GM19463 (cell line): ENCODE results near the gene TENM4.
A peak's percentile ranks its signal among the peaks of the same experiment; 100 is the strongest.

Experiments used
- ATAC-seq: cut with Tn5 transposase; IDR thresholded peaks from one replicate; pipeline ENCODE4 v1.9.1; 2021; ENCODE audit warnings: mild to moderate bottlenecking, moderate library complexity; ENCODE audit not compliant: unreplicated experiment

TENM4 gene

DNA sequence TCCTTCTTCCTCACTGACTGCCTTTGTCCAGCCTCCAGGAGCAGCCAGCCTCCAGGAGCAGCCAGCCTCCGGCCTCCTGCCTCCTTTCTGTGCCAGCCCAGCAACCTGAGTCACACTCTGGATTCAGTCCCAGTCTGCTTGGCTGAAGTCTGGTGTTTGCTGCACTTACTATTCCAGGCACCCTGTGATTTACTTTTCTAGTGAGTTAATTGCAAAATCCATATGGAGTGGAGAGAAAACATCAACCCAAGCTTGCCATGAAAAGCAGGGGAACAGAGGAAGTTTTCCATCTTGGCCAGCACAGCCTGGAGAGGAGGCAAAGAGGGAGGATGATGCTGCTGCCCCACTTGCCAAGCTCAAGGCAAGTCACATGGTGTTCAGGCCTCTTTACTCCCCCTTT, 400.5 kb downstream of the TENM4 start:
- no peak for ATAC-seq

DNA sequence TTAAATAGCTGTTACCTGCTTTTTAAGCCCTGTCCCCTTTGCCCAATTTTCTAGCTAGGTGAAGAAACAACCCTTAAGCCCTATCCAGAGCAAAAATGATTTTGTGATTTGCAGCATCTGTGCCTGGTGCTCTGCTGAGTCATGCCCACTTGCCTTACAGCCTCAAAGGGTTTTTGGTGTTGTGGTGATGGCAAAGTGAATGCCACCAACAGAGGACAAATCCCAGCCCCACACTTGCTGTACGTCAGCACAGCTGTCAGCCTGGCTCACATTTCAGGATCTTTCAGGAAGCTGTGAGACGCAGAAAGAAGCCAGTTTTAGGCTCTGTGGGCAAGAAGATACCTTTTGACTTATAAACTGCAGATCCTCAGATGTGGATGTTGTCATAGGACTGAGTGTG, 401.7 kb downstream of the TENM4 start:
- no peak for ATAC-seq

DNA sequence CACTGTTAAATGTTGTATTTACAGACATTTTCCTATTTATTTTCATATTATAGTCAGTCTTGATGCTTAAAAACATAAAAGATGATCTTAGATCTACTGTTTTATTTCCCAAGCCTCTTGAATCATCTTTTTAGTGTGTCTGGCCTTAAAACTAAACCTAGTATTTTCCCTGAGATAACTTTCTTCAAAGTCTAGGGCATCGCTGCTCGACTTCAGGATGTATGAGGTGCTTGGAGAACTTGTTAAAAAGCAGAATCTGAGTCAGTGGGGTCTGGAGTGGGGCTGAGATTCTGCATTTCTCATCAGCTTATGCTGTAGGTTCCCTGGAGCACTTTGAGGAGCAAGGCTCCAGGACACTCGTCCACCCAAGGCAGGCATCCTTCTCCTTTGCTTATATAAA, 404.9 kb downstream of the TENM4 start:
- ATAC-seq = no peak

GRCh38 chr11:79033833-79034232, 407.0 kb downstream of the TENM4 start:
- ATAC-seq = no peak

DNA sequence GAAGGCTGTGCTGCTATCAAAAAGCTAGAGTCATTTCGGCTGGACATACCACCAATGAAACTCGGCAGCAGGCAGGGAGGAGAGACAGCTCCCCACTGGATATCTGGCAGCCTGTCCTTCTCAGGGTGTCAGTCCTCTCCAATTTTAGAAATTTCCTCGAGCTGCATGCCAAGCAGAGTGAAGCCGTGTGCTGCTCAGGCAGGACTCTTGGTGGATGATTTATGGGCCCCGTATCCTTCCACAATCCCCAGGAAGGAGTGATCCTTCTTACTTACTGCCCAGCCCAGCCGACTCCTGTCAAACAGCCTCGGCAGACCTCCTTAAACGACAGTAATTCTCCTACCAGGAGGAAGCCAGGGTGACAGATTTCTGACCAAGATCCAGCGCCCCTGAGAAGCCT, 410.4 kb downstream of the TENM4 start:
- ATAC-seq = no peak

DNA sequence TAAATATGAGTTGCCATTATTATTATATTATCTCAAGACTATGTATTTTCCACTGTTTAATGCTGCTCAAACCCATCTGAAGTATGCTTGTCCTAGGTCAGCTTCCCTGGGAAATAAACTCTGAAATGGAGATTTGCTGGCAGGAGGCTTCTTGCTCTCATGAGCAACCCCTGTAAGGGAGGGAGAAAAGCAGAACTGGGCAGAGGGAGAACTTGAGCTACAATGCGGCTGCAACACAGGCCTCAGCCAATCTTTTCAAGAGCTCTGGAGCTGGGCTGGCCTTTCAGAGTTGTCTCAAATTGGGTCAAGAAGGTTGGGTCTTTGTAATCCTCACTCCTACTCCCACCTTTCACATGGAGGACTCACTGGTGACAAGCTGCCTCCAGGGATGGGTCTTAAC, 412.6 kb downstream of the TENM4 start:
- no peak for ATAC-seq

- ATAC-seq = peak; percentile 80
Measured at GRCh38 chr11:79026803-79027445, 413.9 kb downstream of the TENM4 start.

GRCh38 chr11:79025622-79026021, 415.2 kb downstream of the TENM4 start:
- ATAC-seq = no peak

DNA sequence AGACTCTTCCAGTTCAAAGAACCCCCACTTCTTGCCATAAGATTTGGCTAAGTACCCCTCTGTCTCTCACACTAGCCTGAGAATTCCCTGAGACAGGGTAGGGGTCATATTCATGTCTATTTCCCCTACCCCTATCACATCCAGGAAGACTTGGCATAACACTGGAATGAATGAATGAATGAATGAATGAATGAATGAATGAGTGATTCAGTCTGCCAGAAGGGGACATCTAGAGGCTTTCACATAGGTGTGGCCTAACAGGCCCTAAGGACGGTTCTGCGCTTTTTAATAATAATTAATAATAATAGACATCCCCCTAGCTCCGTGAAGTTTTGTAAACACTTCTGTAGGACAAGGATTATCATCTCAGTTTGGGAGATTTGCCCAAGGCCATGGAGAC, 415.7 kb downstream of the TENM4 start:
- no peak for ATAC-seq

- no peak for ATAC-seq
Measured at GRCh38 chr11:79022265-79022664, 418.6 kb downstream of the TENM4 start.

GRCh38 chr11:79021601-79022000, 419.2 kb downstream of the TENM4 start:
- no peak for ATAC-seq

DNA sequence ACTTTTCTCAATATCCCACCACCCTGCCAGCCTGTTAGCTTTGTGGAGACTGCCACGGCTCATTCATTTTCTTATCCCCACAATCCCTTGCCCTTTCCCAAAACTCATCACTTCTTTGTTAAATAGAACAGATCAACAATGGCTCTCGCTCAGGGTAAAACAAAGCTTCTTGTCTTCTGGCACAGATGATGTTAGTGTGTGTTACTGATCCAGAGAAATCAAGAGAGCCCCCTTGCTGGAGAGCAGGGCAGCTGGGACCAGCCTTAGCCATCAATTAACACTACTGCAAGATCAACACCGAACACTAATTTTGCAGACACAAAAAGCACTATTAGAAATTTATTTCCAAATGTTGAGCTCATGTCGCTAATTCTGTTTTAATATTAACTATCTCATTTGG, 420.9 kb downstream of the TENM4 start:
- no peak for ATAC-seq

- ATAC-seq = no peak
Measured at GRCh38 chr11:79019277-79019676, 421.6 kb downstream of the TENM4 start.

DNA sequence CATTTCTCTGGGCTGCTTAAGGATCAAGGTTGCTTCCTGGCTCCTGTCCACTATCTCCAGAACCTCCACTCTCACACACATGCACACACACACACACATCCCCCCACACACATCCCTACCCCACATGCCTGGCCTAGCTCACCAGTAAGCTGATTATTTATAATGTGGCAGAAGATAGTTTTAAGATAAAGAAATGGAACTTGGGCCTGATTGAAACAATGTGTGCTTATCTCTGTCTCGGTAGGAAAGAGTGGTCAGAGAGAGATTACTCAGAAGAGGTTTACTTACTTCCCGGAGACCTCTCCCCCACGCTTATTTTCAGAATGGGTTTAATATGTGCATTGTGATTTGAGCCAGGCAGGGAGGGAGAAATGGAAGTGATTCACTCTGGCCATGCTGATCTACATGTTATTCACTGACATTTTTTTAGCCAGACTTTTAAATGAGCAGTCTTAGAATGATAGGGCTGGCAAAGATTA, 422.4 kb downstream of the TENM4 start:
- ATAC-seq = no peak

DNA sequence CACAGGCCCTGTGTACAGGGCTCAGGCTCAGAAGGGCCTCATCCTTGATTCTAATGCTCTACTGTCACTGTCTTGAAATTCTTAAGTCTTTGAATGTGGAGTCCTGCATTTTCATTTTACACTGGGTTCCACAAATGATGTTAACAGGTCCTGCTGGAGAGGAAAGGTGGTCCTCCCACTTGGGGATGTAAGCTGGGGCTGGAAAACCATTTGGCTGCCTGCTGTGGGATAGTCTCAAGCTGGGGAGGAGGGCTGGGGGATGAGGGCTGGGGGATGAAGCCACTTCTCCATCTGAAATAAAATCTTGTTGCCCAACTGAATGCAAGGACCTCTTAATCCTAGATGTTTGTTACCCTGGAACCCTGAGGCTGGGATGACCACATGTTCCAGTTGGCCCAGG, 423.0 kb downstream of the TENM4 start:
- no peak for ATAC-seq

DNA sequence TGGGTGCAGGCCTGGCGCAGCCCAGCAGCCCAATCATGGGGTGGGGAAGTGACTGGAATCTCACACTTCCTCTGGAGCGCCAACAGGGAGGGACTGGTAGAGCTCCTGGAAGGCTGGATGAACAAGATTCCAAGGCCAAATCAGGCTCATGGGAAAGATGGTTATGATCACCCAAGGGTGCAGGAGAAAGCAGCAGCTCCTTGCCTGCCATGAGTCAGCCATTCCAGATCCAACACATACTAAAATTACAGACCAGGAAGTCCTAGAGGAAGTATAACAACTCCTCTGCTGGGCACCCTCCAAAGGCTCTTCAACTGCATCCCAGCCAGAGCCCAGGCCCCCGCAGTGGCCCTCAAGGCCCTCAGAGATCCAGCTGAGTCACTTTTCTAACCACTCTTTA, 427.3 kb downstream of the TENM4 start:
- no peak for ATAC-seq

- no peak for ATAC-seq
Measured at GRCh38 chr11:79011357-79011756, 429.5 kb downstream of the TENM4 start.

DNA sequence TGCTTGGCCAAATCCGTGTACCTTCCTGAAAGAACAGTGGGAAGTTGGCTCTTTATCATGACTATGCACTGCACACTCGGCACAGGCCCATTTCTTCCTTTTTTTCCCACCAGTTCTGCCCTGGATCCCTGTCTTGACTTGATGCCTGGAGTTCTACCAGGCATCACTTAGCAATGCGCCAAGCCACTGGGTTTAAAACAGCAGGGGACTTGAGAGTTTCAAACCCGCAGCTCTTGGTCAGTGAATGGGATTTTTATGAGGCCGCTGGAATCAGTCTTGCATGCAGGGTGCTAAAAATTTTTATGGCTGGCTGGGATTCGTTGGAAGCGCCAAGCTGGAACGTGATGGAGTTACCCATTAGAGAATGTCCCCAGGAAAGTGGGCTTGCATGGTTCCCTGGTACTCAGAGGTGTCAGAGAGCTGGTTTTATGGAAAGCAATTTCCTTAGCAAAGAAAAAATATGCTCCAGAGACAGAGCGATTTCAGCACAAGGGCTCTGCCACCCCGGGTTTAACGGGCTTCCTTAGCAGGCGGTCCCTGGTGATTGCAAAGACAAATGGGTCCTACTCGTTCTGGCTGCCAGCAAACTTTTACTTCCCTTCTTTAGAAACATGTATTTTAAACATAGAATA, 432.9 kb downstream of the TENM4 start:
- ATAC-seq = no peak

GRCh38 chr11:79006854-79007253, 434.0 kb downstream of the TENM4 start:
- no peak for ATAC-seq

DNA sequence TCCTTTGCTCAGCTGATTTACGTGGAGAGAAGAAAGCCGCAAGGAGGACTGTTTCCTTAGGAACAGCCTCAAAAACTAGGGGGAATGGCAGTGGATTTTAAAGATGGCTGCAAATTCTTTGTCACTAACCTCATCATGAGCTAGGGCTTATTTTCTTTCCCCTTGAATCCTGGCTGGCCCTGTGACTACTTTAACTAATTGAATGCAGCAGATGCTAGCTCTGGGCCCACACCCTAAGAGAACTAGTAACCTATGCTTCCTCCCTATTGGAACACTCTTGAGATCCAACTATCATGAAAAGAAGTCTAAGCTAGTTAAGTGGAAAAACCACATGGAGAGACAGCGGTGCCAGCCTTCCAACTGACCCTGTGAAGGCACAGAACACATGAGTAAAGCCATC, 444.8 kb downstream of the TENM4 start:
- ATAC-seq = no peak

GRCh38 chr11:78995171-78995570, 445.7 kb downstream of the TENM4 start:
- ATAC-seq = no peak

DNA sequence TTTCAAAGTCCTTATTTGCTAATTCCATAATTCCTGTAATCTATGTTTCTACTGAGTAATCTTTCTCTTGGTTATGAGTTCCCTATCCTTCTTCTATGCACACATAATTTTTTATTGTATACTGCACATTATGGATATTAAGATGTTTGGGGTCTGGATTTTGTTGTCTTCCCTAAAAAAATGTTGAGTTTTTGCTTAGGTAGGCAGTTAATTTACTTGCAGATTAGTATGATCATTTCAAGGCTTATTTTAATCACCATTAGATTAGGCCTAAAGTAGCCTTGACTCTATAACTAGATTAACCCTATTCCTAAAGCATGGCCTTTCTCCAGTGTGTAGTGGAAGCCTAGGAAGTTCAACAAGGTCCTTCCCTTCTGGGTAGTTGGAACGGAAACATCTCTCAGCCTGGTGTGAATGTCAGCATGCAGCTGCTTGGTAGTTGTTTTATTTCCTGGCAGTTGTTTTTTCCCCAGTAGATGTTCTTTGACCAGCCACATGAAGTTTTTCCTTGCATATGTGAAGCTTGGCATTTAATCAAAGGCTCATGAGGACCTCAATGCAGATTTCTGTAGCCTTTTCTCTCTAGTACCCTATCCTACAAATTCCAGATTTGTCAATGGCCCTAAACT, 446.9 kb downstream of the TENM4 start:
- no peak for ATAC-seq
